Effector CD4-positive, alpha-beta T cell (primary cell): ENCODE data around the gene MEGF9.

Experiments used
- DNase-seq: peaks from one replicate; pipeline ENCODE4 v3.0.0-alpha.2; 2020

MEGF9 gene

GRCh38 chr9:120702075-120702474, 12.2 kb downstream of the MEGF9 start:
- DNase-seq = no peak

DNA sequence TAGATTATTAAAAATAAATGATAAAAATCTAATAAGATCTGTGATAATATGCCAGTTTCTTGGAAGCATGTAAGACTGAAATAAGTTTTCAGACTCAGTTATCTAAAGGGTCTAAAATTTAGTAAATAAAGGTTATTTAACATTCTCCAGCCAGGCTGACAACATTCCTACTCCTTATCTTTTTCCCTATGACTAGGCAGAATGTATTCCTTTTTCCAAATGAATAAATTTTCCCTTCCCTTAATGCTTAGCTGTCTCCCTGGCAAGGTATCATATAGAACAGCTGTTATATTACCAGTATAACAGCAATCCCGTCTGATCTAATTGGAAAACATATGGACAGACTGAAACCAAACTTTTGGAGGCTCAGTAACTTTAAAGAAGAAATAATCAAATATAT, 13.0 kb downstream of the MEGF9 start:
- no peak for DNase-seq

DNA sequence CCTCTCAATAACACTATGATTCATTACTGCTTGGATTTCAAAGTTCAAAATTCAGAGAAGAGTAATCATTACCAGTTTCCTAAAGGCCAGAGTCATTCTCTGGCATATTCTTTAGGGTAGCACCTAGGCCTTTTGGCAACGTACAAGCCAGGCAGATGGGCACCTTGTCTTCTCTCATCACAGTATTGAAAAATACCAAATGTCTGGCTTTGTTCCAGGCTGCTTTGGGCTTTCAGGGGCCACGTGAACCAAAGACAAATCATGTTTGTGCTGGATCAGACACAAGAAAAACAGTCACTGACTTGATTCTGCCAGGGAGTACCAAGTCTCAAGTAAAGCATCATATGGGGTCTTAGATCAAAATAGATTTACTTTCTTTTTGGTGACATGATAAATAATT, 15.5 kb downstream of the MEGF9 start:
- no peak for DNase-seq

DNA sequence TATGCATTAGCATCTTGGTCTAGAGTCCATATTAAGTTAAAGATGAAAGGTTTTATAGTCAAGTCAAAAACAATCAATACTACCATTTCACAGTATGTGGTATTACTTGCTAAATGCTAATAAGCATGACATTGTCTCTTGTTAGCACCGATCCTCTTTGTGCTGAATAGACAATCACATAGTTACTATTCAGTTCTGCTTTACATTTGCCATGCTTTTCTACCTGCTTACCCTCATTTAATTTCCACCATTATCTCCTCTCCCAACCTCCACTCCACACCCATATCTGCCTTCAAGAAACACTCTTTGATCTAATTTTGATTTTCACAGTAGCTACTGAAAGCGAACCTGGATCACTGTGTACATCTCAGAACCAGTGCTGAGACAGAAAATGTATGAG, 16.8 kb downstream of the MEGF9 start:
- DNase-seq = no peak

GRCh38 chr9:120696551-120697230, 17.6 kb downstream of the MEGF9 start:
- no peak for DNase-seq

DNA sequence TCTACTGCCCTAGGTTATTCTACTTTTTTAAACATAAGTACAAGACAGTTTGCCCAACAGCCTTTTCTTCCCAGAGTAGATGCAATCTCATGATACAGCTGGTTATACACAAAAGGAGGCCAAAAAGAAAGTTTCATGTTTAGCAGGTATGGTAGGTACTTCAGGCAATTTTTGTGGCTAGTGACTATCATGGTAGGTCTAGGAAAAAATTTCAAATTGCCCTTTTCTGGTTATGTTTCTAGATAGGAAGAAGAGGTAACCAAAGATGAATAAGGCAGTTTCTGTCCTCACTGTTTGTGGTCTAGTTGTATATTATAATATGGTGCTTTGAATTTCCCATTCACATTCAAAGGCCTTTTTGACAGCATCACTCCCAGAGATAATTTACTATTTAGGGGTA, 19.7 kb downstream of the MEGF9 start:
- no peak for DNase-seq

- DNase-seq = no peak
Measured at GRCh38 chr9:120693700-120694008, 20.6 kb downstream of the MEGF9 start.

- DNase-seq = no peak
Measured at GRCh38 chr9:120692901-120693699, 21.2 kb downstream of the MEGF9 start.

DNA sequence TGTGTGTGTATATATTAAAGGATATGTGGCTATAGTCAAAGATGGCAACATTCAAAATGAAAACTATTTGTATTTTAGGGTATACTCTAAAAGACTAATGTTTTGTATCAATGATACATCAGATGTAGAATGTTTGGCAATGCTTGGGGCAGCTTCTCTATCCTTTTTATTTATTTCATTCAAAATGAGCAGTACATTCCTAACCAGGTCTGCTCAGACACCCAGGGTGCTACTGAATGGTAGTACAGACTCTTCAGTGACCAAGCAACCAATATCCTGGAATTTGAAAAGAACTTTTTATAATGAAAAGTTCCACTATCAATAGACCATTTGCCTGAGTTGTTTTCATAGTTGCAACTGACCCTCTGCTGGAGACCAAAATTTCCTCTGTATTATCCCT, 23.9 kb downstream of the MEGF9 start:
- no peak for DNase-seq

- DNase-seq = no peak
Measured at GRCh38 chr9:120689860-120690259, 24.4 kb downstream of the MEGF9 start.

- DNase-seq = no peak
Measured at GRCh38 chr9:120688758-120689157, 25.5 kb downstream of the MEGF9 start.

- no peak for DNase-seq
Measured at GRCh38 chr9:120683150-120683549, 31.1 kb downstream of the MEGF9 start.

GRCh38 chr9:120681121-120681520, 33.1 kb downstream of the MEGF9 start:
- DNase-seq = no peak

DNA sequence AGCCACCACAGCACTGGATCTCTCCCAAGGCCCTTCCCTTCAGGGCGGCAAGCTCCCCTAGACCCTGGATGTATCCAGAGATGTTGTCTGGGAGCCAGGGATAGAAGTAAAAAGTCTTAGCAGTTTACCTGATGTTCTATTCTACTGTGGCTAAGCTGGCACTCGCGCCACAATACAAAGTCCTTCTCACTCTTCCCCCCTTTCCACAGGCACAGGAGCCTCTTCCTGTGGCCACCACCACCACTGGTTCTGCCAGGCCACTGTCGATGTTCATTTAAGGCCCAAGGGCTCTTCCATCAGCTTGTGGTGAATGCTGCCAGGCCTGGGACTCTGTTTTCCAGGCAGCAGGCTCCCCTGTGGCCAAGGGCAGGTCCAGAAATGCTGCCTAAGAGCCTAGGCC, 33.7 kb downstream of the MEGF9 start:
- no peak for DNase-seq

- DNase-seq = no peak
Measured at GRCh38 chr9:120680161-120680560, 34.1 kb downstream of the MEGF9 start.

- no peak for DNase-seq
Measured at GRCh38 chr9:120677965-120678364, 36.3 kb downstream of the MEGF9 start.

DNA sequence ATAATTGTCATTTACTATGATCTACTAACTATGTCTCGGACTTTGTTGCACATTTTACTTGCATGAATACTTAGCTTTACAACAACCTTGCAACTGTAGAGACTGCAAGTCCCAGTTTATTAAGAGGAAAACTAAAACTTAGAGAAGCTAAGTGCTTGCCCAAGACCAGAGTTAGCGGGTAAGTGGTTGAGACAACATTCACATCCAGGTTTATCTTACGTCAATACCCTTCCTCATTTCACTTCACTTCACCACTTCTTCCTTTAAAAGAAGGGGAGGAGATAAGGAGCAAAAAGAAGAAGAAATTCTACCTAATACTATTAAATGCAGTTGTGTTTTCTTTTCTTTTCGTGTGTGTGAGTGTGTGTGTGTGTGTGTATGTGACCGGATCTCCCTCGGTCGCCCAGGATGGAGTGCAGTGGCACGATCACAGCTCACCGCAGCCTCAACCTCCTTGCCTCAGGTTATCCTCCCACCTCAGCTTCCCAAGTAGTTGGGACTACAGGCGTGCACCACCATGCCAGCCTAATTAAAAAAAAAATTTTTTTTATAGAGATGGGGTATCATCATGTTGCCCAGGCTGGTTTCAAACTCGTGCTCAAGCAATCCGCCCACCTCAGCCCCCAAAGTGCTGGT, 37.4 kb downstream of the MEGF9 start:
- DNase-seq = no peak

DNA sequence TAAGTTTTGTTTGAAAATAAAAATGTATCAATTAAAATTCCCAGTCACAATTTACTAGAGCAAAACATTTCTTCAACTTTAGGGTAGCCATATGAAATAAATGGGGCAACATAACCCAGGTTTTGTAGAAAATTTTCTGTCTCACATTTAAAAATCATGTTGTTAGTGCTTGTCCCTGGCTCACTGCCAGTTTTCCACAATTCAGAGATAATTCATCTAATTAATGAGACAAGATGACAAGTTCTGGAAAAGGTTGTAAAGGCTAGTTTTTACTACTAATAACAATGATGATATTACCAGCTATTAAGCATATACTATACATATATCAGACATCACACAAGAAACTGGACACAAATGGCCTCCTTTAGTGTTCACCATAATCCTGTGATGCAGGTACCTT, 45.9 kb downstream of the MEGF9 start:
- no peak for DNase-seq

DNA sequence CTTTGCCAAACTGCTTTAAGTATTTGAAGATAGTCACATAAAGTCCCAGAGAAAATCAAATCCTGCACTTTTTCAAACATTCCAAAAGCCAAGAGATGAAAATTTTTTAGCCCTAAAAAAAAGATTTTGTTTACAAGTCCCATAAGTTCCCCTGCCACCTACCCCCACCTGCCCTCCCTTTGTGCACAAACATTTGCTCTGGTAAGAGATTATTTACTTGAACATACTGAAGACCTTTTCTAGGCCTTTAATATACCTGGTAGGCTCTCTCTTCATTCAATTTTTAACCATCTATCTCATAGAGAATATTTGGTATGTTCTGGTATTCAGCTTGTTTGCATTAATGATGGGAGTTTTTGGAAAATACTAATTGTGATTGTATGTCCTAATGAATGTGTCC, 50.3 kb downstream of the MEGF9 start:
- no peak for DNase-seq

DNA sequence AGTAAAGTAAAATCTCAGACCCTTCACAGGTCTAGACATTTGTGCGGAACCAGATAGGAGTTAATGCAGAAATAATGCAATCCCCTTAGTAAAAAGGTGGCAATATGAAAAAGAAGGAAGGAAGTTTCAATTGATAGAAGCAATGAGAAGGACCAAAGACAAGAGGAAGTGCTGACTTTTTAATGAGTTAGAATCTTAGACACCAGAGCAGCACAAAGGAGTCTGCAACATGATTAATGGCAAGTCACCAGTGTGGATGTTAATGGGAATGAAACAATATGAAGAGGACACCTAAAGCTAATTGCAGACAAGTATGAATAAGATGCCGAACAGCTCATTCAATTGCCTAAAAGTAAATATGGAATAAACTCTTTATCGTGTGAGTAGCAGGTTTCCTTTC, 50.9 kb downstream of the MEGF9 start:
- no peak for DNase-seq

- no peak for DNase-seq
Measured at GRCh38 chr9:120662513-120662912, 51.8 kb downstream of the MEGF9 start.

DNA sequence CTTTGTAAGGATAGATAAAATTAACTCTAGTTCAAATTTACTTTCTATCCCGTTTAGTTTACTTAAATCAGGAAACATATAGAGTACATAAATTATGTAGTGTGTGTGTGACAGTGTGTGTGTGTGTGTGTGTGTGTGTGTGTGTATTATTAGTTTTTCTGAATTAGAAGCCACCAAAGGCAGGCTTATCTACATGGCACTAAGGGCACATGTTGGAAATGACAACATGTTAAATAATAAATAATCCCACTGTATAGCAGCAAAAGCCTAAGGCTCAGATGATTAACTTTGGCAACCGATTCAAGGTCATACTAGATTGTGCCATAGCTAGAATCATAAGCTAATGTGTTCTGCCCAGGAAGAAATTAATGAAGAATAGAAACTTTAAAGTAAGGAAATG, 54.6 kb downstream of the MEGF9 start:
- DNase-seq = no peak

- DNase-seq = no peak
Measured at GRCh38 chr9:120659209-120659608, 55.1 kb downstream of the MEGF9 start.

DNA sequence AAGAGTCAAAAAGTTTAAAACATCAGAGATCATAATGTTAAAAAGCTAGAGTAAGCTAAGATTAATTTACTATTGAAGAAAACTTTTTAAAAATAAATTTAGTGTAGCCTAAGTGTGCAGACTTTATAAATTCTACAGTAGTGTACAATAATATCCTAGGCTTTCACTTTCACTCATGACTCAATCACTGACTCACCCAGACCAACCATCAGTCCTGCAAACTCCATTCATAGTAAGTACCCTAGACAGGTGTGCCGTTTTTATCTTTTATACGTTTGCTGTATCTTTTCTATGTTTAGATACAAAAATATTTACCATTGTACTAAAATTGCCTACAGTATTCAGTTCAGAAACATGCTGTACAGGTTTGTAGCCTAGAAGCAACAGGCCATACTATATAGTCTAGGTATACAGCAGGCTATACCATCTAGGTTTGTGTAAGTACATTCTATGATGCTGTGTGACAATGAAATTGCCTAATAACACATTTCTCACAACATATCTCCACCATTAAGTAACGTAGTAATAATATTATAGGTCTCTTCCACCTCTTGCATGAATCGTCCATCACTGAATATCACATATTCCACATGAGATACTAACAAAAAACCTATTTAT, 59.2 kb downstream of the MEGF9 start:
- DNase-seq = no peak
